HG03066 (cell line): ENCODE results near the gene TRMT13.
A peak's percentile ranks its signal among the peaks of the same experiment; 100 is the strongest.

Experiments used
- ATAC-seq: cut with Tn5 transposase; IDR thresholded peaks from one replicate; pipeline ENCODE4 v1.9.1; 2021; ENCODE audit warnings: low read depth; ENCODE audit not compliant: unreplicated experiment

Gene TRMT13, protein sequence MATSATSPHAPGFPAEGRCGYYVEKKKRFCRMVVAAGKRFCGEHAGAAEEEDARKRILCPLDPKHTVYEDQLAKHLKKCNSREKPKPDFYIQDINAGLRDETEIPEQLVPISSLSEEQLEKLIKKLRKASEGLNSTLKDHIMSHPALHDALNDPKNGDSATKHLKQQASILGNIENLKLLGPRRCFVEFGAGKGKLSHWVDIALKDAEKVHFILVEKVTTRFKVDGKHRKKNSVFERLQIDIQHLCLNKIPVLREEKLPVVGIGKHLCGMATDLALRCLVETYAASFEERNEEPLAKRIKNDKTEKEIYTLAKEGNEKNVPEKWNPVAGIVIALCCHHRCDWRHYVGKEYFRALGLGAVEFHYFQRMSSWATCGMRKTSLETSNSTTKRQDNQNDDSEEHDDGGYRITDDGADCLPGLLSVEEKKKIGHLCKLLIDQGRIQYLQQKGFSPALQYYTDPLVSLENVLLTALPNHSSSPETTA

GRCh38 chr1:100132566-100133477 is at the start of gene TRMT13, which contains the start of gene SASS6:
TSS of gene TRMT13 (plus strand) at chr1:100133163. CDS start at chr1:100133169, 6 bp downstream.
TSS of gene SASS6 (minus strand) at chr1:100132930. CDS start at chr1:100132814, 116 bp downstream.
- ATAC-seq: peak; percentile 91

- ATAC-seq: no peak
These were observed 45.6 kb upstream of the TRMT13 start for GRCh38 chr1:100087396-100087795.

GRCh38 chr1:100089082-100089481 is 43.9 kb upstream of the TRMT13 start:
- ATAC-seq: no peak

- no peak for ATAC-seq
These were observed 42.5 kb upstream of the TRMT13 start for GRCh38 chr1:100090471-100090870.

GRCh38 chr1:100100202-100100601 is 32.8 kb upstream of the TRMT13 start:
- ATAC-seq: no peak

- ATAC-seq: no peak
These were observed 31.4 kb upstream of the TRMT13 start for GRCh38 chr1:100101564-100101963.

DNA sequence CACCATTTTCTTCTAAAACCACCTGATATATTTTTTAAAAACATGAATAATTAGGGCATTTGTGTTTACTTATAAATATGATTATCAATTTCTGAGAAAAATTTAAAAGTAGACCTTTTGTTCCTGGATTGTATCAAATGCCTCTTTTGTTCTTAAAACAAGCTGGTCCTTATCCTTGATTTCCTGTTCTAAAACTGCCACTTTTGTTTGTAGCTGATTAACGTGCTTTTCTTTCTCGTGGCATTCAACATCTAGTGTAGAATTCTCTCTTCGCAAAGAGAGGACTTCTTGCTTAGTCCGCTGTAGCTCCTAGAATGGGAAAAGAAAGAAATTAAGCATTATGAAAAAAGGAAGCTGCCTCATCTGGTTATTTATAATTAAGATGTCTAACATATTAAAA is 25.3 kb upstream of the TRMT13 start:
- ATAC-seq: no peak

GRCh38 chr1:100109554-100110066 is 23.4 kb upstream of the TRMT13 start:
- ATAC-seq: no peak

- no peak for ATAC-seq
These were observed 17.4 kb upstream of the TRMT13 start for GRCh38 chr1:100115524-100115923.

- no peak for ATAC-seq
These were observed 10.8 kb upstream of the TRMT13 start for GRCh38 chr1:100122177-100122576.

- ATAC-seq: no peak
These were observed 5.7 kb upstream of the TRMT13 start for GRCh38 chr1:100127226-100127625.

- no peak for ATAC-seq
These were observed 2.3 kb upstream of the TRMT13 start for GRCh38 chr1:100130552-100131077.

DNA sequence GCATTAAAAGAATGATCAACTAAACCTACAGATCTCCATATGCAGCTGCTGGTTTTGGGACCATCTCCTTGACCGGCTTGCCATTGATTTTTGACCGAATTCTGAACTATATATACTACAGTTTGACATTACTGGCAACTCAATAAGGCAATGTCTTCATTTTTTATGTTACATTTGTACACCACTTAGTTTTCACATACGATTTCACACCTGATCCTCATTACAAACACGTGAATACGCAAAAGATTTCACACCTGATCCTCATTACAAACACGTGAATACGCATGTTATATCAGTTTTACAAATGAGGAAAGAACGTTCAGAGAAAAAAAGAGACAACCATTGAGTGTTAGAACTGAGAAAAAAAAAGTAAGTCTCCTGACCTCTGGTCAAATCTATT is 1.3 kb upstream of the TRMT13 start:
- ATAC-seq: no peak

- ATAC-seq: no peak
These were observed 1.9 kb downstream of the TRMT13 start for GRCh38 chr1:100134872-100135271.

DNA sequence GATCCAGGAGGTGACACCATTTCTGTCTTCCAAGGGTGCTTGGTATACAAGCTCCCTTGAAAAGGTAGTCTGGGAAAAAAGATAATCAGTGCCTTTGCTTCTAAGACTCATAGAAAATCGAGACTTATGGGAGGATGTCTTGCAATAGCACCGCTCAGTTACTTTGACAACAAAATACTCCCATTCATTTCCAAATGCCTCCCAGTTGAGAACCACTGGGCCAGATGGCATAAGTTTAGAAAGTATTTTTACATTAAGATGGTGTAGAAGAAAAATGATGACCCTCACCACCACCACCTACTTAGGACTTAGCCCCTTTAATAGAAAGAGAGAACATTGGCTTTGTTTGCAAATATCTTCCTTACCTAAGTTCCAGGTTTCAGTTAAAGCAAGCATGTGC is 4.6 kb downstream of the TRMT13 start:
- ATAC-seq: no peak

DNA sequence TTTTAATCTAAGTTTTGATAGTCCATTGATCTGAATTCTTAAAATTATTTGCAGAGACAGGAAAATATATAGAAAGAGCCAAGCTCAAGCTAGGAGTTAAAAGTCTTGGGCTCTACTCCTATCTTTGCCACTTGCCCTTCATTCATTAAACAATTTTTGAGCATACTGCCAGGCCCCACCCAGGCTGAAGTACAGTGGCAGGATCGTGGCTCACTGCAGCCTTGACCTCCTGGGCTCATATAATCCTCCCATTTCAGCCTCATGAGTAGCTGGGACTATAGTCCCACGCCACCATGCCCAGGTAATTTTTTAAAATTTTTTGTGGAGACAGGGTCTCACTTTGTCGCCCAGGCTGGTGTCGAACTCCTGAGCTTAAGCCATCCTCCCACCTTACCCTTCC is 8.2 kb downstream of the TRMT13 start:
- ATAC-seq: no peak

DNA sequence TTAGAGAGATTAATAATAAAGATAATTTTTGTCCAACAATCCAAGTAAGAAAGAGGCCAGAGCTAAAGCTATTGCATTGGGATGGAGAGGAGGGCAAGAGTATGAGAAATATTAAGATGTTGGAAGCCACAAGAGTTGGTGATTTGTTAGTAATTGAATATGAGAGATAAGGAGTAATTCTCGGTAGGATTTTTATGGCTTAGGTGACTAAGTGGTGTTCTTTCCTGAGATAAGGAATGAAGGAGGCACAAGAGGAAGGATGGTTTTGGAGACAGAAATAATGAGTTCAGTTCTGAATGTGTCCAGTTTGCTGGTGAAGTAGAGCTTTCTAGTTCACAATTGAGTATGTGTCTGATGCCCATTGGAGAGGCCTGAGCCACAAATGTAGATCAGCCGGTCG is 9.4 kb downstream of the TRMT13 start:
- ATAC-seq: no peak

GRCh38 chr1:100145116-100145515 is 12.2 kb downstream of the TRMT13 start:
- ATAC-seq: no peak

DNA sequence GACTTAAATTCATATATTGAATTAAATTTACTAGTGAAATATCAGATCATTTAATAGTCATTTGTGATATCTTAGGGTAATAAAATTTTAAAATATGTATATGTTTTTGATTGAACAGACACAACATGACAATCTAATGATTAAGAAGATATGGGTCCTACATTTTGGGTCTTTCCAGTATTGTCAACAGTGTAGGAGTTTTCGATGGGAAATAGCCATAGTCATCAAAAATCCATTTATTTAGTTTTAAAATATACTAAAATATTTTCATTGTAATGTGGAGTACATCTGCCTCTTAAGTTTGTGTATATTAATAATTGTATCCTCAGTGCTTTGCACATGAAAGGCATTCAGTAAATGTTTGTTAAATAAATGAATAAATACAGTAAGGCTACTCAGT is 14.0 kb downstream of the TRMT13 start:
- ATAC-seq: no peak

DNA sequence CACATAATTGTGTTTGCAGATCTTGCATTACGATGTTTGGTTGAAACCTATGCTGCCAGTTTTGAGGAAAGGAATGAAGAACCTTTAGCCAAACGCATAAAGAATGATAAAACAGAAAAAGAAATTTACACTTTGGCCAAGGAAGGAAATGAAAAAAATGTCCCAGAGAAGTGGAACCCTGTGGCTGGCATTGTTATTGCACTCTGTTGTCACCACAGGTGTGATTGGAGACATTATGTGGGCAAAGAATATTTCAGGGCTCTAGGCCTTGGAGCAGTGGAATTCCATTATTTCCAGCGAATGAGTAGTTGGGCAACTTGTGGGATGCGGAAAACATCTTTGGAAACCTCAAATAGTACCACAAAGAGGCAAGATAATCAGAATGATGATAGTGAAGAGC is 14.9 kb downstream of the TRMT13 start:
- no peak for ATAC-seq

- no peak for ATAC-seq
These were observed 18.7 kb downstream of the TRMT13 start for GRCh38 chr1:100151679-100152078.
